ENCODE data around the gene TNIK. TPM values are rescaled to one million over a fixed set of nuclear protein-coding genes. Genes with fewer than 3 reads are reported as not detected.
"Not testable (repeated sequence)": the region's sequence is repeated elsewhere in the genome, so short reads cannot be mapped to it uniquely, and the experiment has no call there.

Gene TNIK
- total RNA-seq, 1 donor from 2014 or later, result 75.4 TPM

- no peak for DNase-seq (ENCODE audit: low spot score in 2 of 2)
- no peak for FAIRE-seq
These were observed 69.9 kb downstream of the TNIK start for GRCh38 chr3:171390051-171390941.

GRCh38 chr3:171389491-171389890 is 70.7 kb downstream of the TNIK start:
- FAIRE-seq (no peak), DNase-seq (ENCODE audit: low spot score in 2 of 2) (no peak)

GRCh38 chr3:171388527-171388926 is 71.7 kb downstream of the TNIK start:
- no peak for FAIRE-seq
- no peak for DNase-seq (ENCODE audit: low spot score in 2 of 2)

- DNase-seq (ENCODE audit: low spot score in 2 of 2) (no peak), FAIRE-seq (no peak)
These were observed 73.1 kb downstream of the TNIK start for GRCh38 chr3:171387062-171387461.

- FAIRE-seq (no peak), DNase-seq (ENCODE audit: low spot score in 2 of 2) (no peak)
These were observed 75.1 kb downstream of the TNIK start for GRCh38 chr3:171385086-171385485.

- DNase-seq (ENCODE audit: low spot score in 2 of 2) (no peak), FAIRE-seq (no peak)
These were observed 75.9 kb downstream of the TNIK start for GRCh38 chr3:171384101-171384891.

- FAIRE-seq (no peak), DNase-seq (ENCODE audit: low spot score in 2 of 2) (no peak)
These were observed 76.8 kb downstream of the TNIK start for GRCh38 chr3:171383206-171384018.

- DNase-seq (ENCODE audit: low spot score in 2 of 2); FAIRE-seq: not testable (repeated sequence)
These were observed 77.9 kb downstream of the TNIK start for GRCh38 chr3:171382347-171382746.

- FAIRE-seq (no peak), DNase-seq (ENCODE audit: low spot score in 2 of 2) (no peak)
These were observed 79.3 kb downstream of the TNIK start for GRCh38 chr3:171380711-171381425.

- FAIRE-seq (no peak), DNase-seq (ENCODE audit: low spot score in 2 of 2) (no peak)
These were observed 80.2 kb downstream of the TNIK start for GRCh38 chr3:171379961-171380483.

- DNase-seq (ENCODE audit: low spot score in 2 of 2) (no peak), FAIRE-seq (no peak)
These were observed 80.9 kb downstream of the TNIK start for GRCh38 chr3:171379281-171379680.

- FAIRE-seq, result no peak
- no peak for DNase-seq (ENCODE audit: low spot score in 2 of 2)
These were observed 81.6 kb downstream of the TNIK start for GRCh38 chr3:171378586-171378985.

GRCh38 chr3:171377859-171378258 is 82.3 kb downstream of the TNIK start:
- FAIRE-seq, result no peak
- no peak for DNase-seq (ENCODE audit: low spot score in 2 of 2)

- no peak for DNase-seq (ENCODE audit: low spot score in 2 of 2)
- FAIRE-seq, result no peak
These were observed 83.6 kb downstream of the TNIK start for GRCh38 chr3:171376596-171376947.

GRCh38 chr3:171375666-171376595 is 84.3 kb downstream of the TNIK start:
- DNase-seq (ENCODE audit: low spot score in 2 of 2) (no peak), FAIRE-seq (no peak)

- FAIRE-seq (no peak), DNase-seq (ENCODE audit: low spot score in 2 of 2) (no peak)
These were observed 85.4 kb downstream of the TNIK start for GRCh38 chr3:171374661-171375285.

GRCh38 chr3:171374260-171374659 is 85.9 kb downstream of the TNIK start:
- DNase-seq (ENCODE audit: low spot score in 2 of 2) (no peak), FAIRE-seq (no peak)

GRCh38 chr3:171373711-171374110 is 86.5 kb downstream of the TNIK start:
- FAIRE-seq (no peak), DNase-seq (ENCODE audit: low spot score in 2 of 2) (no peak)

Data from frontal cortex (tissue), 4 donors.